AG10803 (cell line): ENCODE results near the gene MYCBPAP.

ENCODE experiments used
- DNase-seq: peaks from one replicate; pipeline ENCODE4 v3.0.0; 2010; ENCODE audit warnings: low read depth
- H3K4me3 ChIP-seq: 2 replicates; pipeline ENCODE4 v1.5.1; 2011; ENCODE audit warnings: mild to moderate bottlenecking, low read length, control low read depth
- CTCF ChIP-seq: conservative IDR thresholded peaks from 2 replicates; pipeline ENCODE4 v1.5.1; 2011; ENCODE audit warnings: mild to moderate bottlenecking, low read length, control low read depth, inconsistent platforms

Gene MYCBPAP

DNA sequence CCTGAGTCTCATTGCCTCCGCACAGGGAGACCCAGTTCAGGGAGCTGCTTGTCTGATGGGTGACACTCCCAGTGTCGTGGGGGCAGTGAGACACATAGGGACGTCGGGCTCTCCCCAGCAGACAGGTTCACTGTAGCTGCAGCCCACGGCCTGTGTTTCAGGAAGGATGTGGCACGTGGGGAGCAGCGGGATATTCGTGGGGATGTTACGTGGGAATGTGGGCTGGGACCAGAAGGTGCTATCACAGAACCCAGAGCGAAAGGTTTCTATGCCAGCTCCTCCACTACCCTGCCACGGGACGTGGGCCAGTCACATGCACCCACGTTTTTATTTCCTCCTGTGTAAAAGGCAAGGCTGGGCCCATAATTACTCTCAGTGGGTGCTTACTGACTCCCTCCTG lies 68.6 kb downstream of the MYCBPAP start:
- no peak for DNase-seq
- TF ChIP-seq CTCF: no peak
- H3K4me3 ChIP-seq: no peak overlapping the region

DNA sequence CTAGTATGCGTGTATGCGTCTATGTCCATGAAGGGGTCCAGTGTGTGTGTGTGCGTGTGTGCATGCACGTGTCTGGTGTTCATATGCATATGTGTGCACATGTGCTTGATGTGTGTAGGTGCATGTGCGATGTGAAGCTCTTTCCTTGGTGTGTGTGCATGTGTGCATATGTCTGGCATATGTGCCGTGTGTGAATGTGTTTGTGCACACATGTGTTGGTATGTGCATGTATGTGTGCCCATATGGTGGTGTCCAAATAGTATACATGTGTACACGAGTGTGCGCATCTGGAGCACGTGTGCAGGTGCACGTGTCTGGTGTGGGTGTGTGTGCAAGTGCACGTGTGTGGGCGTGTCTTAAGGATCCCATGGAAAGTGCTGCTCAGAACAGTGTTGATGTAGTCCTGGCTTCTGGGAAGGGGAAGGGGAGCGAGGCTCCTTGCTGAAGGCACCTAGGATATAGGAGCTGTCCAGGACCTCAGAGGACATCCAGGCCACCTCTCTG lies 69.3 kb downstream of the MYCBPAP start:
- TF ChIP-seq CTCF: no peak
- DNase-seq: no peak
- H3K4me3 ChIP-seq: no peak overlapping the region

GRCh38 chr17:50578173-50578572 lies 69.9 kb downstream of the MYCBPAP start:
- DNase-seq: no peak
- TF ChIP-seq CTCF: no peak
- H3K4me3 ChIP-seq: no peak overlapping the region

DNA sequence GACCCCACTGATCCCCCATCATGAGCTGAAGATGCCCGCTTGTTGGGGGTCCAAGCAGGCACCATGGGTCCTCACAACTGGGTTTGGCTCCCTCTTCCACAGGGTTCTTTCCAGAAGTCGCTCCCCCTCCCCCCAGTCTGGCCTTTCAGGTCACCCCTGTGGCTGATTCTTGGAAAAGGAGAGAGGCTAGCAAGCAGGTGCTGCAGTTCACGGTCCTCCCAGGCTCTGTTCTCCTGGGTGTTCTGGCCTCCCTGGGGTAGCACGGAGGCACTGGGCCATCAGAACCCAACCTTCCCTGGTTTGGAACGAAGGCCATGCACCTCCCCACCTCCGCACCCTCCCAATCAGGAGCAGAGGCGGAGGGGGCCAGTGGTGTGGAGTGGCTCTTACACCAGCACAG lies 71.2 kb downstream of the MYCBPAP start:
- TF ChIP-seq CTCF: no peak
- H3K4me3 ChIP-seq: no peak overlapping the region
- DNase-seq: no peak

DNA sequence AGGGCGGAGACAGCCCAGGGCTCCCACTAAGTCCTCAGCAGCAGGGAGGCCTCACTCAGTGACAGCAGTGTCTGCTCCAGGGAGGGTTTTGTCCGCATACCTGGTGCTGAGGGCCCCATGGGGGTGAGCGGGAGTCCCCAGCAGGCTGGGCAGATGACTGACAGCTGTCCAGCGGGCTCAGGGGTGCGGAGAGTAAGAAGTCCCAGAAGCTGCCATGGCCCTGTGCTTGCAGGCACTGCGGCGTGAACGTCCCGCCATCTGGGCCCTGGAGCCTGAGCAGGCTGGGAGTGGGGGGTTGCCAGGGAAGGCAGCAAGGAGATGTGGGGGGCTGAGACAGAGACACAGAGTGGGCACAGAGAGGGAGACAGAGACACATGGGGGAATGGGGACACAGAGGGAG lies 72.4 kb downstream of the MYCBPAP start:
- H3K4me3 ChIP-seq: no peak overlapping the region
- TF ChIP-seq CTCF: no peak
- DNase-seq: no peak
